Fibroblast of the aortic adventitia (primary cell): ENCODE results near the gene FBXO10. TPM values are rescaled to one million over a fixed set of nuclear protein-coding genes. Genes with fewer than 3 reads are reported as not detected.

Source experiments
- DNase-seq: peaks from one replicate; pipeline ENCODE4 v3.0.0-alpha.2; 2010; ENCODE audit warnings: low read depth
- H3K4me3 ChIP-seq: 2 replicates; pipeline ENCODE4 v1.5.1; 2011; ENCODE audit warnings: low read depth, mild to moderate bottlenecking, control low read depth, low read length, moderate library complexity
- CTCF ChIP-seq: IDR thresholded peaks from 2 replicates; pipeline ENCODE4 v1.5.1; 2011; ENCODE audit warnings: mild to moderate bottlenecking, low read length, control low read depth, inconsistent platforms; ENCODE audit not compliant: insufficient read depth
- total RNA-seq: library from RNA; depleted of rRNA; stranded (reverse); fragments of >200 nt; gene quantifications from 2 replicates; pipeline ENCODE4 v1.2.3, GENCODE V29; 2012; ENCODE audit warnings: low replicate concordance

FBXO10 gene
- total RNA-seq, 1 donor: 7.6 TPM

DNA sequence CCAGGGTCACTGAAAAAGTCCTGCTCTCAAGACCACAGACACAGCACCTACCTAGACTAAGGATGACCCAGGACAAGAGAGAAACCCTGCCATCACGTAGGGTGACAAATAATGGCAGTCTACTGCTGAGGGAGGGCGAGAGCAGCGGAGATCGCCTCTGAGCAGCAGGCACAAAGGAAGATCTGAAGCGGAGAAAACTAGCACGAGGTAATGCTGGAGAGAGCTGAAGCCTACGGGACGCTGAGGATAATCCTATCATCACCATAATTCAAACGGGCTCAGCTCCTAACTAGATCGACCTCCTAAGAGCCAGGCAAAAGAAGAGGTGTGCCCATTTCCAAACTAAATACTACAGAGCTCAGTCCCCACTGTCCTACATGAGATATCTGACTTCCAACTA is 41.3 kb downstream of the FBXO10 start:
- TF ChIP-seq CTCF: no peak
- no peak for DNase-seq
- H3K4me3 ChIP-seq: no peak overlapping the region

GRCh38 chr9:37534412-37534811 is 41.8 kb downstream of the FBXO10 start:
- H3K4me3 ChIP-seq: no peak overlapping the region
- TF ChIP-seq CTCF: no peak
- DNase-seq: no peak

- no peak for TF ChIP-seq CTCF
- H3K4me3 ChIP-seq: no peak overlapping the region
- DNase-seq: no peak
Observed at GRCh38 chr9:37531699-37532098, 44.5 kb downstream of the FBXO10 start.

DNA sequence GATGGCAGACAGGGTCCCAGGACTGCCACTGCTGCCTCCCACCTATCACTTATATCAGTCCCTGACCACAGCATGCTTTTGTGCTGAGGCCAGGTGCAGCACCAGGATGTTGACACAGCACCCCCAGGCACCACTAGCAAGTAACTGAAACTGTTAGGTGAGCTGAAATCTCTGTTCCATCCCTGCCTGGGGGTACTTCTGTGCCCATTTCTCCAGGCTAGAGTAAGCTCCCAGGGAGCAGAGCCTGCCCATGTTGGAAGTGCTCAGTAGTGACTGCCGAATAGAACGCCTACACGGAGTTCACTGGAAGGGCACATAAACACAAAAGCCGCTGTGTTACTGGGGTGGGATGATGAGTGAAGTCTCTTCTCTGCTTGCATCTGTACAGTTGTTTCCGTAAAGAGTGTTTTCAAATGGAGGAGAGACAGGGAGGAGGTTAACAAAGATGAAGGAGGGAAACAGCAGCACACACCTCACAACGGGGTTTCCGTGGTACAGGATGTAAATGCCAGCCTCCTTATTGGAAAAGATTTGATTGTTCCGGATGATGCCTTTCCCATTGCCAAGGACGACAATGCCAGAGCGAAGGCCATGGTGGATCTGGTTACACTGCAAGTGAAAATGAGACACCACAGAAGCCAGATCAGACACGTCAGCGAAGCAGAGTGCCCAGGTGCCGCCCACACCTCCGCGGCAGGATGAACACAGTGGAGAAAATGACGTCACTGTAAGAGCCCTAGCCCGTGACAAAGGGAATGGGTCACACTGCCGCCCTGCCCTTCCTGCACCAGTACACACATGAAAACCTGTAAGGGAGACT is 47.3 kb downstream of the FBXO10 start:
- no peak for DNase-seq
- no peak overlapping the region for H3K4me3 ChIP-seq
- TF ChIP-seq CTCF: no peak

DNA sequence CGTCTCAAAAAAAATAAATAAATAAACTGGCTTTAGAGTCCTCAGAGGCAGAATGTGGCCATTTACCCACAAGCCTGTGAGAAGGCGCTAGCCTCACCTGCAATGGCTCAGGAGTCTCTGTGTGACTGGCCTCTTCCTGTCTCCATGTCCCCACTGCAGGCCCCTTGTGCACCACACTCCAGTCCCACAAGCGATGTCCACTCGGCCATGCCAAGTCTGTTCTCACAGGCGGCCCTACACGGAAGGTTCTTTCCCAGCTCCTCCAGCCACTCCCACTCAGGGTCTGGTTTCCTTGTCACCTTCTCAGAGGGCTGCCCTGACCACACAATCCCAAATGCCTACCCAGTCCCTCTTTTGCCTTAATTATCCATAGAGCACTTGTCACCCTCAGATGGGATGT is 52.3 kb downstream of the FBXO10 start:
- no peak for TF ChIP-seq CTCF
- no peak overlapping the region for H3K4me3 ChIP-seq
- DNase-seq: no peak

DNA sequence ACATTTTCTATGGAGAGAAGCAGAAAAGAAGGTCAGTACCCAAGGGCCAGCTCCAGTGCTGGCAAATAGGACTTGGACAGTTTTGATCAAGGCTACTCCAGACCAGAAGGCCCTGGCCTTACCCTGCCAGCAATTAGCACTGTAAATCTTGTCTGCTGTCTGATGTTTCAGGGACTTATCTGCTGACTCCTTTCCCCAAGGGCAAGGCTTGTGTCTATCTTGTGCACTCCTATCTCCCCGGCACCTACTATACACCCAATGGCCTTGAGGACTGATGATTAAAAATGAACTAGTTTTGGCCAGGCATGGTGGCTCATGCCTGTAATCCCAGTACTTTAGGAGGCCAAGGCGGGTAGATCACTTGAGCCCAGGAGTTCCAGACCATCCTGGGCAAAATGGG is 53.2 kb downstream of the FBXO10 start:
- DNase-seq: no peak
- TF ChIP-seq CTCF: no peak
- H3K4me3 ChIP-seq: no peak overlapping the region

DNA sequence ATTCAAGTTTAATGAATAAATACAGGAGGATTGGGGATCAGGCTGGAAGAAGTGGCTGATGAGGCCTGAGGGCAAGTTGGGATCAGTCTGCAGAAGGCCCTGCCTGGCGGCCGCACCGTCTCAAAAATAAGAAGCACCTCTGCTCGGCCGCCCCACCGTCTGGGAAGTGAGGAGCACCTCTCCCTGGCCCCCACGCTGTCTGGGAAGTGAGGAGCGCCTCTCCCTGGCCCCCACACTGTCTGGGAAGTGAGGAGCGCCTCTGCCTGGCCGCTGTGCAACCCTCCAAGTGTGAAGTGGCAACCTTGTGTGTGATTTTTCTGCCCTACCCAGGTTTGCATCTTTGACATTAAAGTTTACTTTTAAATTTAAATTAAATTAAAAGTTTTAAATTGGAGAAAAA is 55.1 kb downstream of the FBXO10 start:
- no peak overlapping the region for H3K4me3 ChIP-seq
- no peak for TF ChIP-seq CTCF
- no peak for DNase-seq
